Measurements from ENCODE around the gene IGFLR1.

IGFLR1 gene

GRCh38 chr19:35787227-35787799, 45.1 kb upstream of the IGFLR1 start:
- H3K27ac ChIP-seq, result no peak overlapping the region
- TF ChIP-seq CTCF (conservative IDR thresholded peaks at IDR 0.05) (no peak), ZFX (IDR thresholded peaks at IDR 0.05) (no peak)

- TF ChIP-seq CTCF (conservative IDR thresholded peaks at IDR 0.05), result no peak
- no peak for TF ChIP-seq ZFX (IDR thresholded peaks at IDR 0.05)
- H3K27ac ChIP-seq, result no peak overlapping the region
These were observed 44.3 kb upstream of the IGFLR1 start for GRCh38 chr19:35786299-35787160.

GRCh38 chr19:35785339-35785627, 43.0 kb upstream of the IGFLR1 start:
- TF ChIP-seq ZFX (IDR thresholded peaks at IDR 0.05), result no peak
- no peak for TF ChIP-seq CTCF (conservative IDR thresholded peaks at IDR 0.05)
- no peak overlapping the region for H3K27ac ChIP-seq

- TF ChIP-seq CTCF (conservative IDR thresholded peaks at IDR 0.05) (no peak), ZFX (IDR thresholded peaks at IDR 0.05) (no peak)
- H3K27ac ChIP-seq, result no peak overlapping the region
These were observed 42.5 kb upstream of the IGFLR1 start for GRCh38 chr19:35784503-35785338.

GRCh38 chr19:35783469-35784434, 41.5 kb upstream of the IGFLR1 start:
- H3K27ac ChIP-seq, result no peak overlapping the region
- TF ChIP-seq CTCF (conservative IDR thresholded peaks at IDR 0.05) (no peak), ZFX (IDR thresholded peaks at IDR 0.05) (no peak)

GRCh38 chr19:35782589-35782988, 40.3 kb upstream of the IGFLR1 start:
- TF ChIP-seq CTCF (conservative IDR thresholded peaks at IDR 0.05) (no peak), ZFX (IDR thresholded peaks at IDR 0.05) (no peak)
- H3K27ac ChIP-seq, result no peak overlapping the region

Measured in C4-2B (cell line).